Measurements from ENCODE around the gene VAV2.

- no peak for TF ChIP-seq CTCF (IDR thresholded peaks at IDR 0.05; ENCODE audit: low read depth, low read length, missing input control)
- no peak for TF ChIP-seq RAD21 (IDR thresholded peaks at IDR 0.05)
- no peak for TF ChIP-seq YY1 (IDR thresholded peaks at IDR 0.05)
- no peak for TF ChIP-seq TAF1 (conservative IDR thresholded peaks at IDR 0.05)
- no peak for TF ChIP-seq GABPA (IDR thresholded peaks at IDR 0.05 in 1 of 2, conservative IDR thresholded peaks at IDR 0.05 in 1 of 2)
- TF ChIP-seq REST (IDR thresholded peaks at IDR 0.05): no peak
- no peak for TF ChIP-seq JUND (IDR thresholded peaks at IDR 0.05)
- no peak for TF ChIP-seq ZBTB33 (IDR thresholded peaks at IDR 0.05)
- no peak for TF ChIP-seq MAX (IDR thresholded peaks at IDR 0.05)
- no peak for TF ChIP-seq ATF3 (IDR thresholded peaks at IDR 0.05)
- no peak for TF ChIP-seq HNF4G (IDR thresholded peaks at IDR 0.05)
- no peak for TF ChIP-seq NR2F2 (IDR thresholded peaks at IDR 0.05)
- no peak for TF ChIP-seq HNF4A (conservative IDR thresholded peaks at IDR 0.05)
- TF ChIP-seq SP1 (IDR thresholded peaks at IDR 0.05): no peak
Measured at GRCh38 chr9:133879615-133880014, 112.5 kb downstream of the VAV2 start.
